Activated CD4-positive, alpha-beta T cell treated with anti-CD3 and anti-CD28 coated beads, Interleukin-2, amount 50 U/mL, for 4 hours (primary cell): Measurements from ENCODE around the gene IMPDH2.
A peak's percentile ranks its signal among the peaks of the same experiment; 100 is the strongest.

Experiments
- DNase-seq, 2 experiments: peaks; one replicate each; pipeline ENCODE4 v3.0.0-alpha.2; 2020

Gene IMPDH2

DNA sequence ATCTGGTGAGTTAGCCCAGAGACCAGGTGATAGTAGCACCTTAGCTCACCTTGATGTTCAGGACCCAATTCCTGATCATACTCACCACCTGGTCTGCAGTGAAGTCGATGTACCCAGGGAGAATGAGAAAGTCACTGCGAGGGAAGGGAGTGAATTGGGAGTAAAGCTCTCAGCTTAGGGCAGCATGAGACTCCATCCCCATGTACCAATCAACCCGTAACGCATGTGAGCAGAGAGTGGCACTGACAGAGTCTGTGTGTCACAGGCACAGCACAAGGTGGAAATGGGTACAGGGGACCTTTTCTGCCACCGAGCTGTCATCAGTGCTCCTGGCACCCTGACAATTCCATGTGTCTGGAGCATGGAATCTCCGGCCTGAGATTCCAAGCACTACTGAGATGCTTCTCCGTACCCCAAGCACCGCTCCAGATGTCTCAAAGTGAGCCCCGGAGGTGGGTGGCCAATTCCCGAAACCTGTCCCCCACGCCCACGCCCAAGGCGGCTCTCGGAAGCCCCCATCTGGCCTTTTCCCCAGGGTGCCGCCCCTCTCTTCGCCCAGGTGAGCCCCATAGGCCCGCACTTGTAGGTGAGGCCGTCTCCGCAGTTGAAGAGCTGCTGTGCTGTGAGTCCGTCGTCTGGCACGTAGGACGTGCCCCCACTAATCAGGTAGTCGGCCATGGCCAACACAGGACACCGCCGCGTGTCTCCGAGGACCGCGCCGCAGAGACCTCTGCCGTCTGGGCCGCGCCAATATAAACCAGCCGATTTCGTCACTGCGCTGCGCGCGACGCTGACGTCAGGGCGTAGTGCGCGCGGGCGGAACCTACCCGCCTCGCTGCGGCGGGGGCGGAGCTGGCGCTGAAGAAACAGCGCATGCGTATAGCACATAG lies at the start of gene IMPDH2:
TSS of gene IMPDH2 (minus strand) at position 726 of the 890 bp plus-strand sequence. CDS start at position 678, 48 bp downstream.
- DNase-seq, result peak; percentile 89 to 91

DNA sequence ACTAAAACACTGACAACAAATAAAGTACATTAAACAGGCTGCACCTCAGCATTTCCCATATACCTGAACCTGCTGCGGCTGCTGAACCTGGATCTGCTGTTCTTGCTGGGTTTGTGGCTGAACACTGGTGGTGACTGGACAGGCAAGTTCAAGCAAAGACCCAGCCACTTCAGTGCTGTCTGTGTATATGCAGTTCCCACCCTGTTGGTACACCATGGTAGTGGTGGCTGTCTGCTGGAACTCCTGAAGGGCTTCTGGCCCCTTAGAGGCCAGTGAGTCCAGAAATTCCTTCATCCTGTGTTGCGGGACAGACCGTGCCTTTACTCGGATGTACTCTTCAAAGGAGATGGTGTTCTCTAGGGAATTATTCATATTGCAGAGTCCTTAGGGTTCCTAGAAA lies 47.4 kb upstream of the IMPDH2 start:
- DNase-seq, result no peak

DNA sequence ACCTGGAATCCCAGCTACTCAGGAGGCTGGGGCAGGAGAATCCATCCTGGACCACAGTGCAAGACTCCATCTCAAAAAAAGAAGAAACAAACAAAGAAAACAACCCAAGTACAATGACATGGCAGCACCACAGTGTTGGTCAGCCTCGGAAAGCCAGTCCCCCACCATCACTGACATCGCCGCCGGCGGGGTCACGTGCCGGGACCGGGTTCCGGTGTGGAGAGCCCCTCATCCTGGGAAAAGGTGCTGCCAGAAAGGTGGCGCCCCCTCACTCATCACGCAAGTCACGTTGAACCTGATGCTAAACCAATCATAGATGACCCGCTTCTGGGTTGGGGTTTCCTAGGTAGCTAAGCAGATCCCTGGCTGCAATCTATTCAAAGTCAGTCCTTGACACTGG lies 46.9 kb upstream of the IMPDH2 start:
- DNase-seq, result no peak

- DNase-seq, result no peak
These were observed 28.8 kb upstream of the IMPDH2 start for GRCh38 chr3:49058011-49058410.

- DNase-seq, result no peak
These were observed 28.1 kb upstream of the IMPDH2 start for GRCh38 chr3:49057268-49057667.

DNA sequence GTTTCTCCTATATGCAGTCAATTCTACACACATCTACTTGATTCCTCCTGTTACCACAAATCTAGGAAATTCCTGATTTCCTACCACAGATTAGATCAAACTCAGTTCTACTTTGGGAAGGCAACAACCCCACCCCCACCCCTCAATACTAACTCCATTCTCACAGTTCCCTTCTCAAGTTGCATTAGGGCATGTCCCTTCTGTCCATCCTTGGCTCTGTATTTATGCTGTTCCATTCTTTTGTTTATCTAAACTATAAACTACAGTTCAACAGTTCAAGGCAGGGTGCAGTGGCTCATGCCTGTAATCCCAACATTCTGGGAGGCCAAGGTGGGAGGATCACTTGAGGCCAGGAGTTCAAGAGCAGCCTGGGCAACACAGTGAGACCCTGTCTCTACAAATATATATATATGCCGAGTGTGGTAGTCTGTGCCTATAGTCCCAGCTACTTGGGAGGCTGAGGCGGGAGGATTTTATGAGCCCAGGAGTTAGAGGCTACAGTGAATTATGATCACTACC lies 25.2 kb upstream of the IMPDH2 start:
- no peak for DNase-seq

- no peak for DNase-seq
These were observed 24.3 kb upstream of the IMPDH2 start for GRCh38 chr3:49053543-49053942.

DNA sequence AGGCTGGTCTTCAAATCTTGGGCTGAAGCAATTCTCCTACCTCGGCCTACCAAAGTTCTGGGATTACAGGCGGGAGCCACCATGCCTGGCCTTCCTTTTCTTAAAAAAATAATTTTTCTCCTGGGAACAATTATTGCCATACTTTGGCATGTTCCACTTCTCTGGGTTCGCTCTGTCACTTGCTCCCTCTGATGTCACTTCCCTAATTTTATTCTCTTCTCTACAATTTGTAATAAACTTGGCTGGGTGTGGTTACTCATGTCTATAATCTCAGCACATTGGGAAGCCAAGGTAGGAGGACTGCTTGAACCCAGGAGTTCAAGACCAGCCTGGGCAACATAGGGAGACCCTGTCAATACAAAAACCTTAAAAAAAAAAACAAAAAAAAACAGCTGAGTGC lies 6.1 kb upstream of the IMPDH2 start:
- no peak for DNase-seq

DNA sequence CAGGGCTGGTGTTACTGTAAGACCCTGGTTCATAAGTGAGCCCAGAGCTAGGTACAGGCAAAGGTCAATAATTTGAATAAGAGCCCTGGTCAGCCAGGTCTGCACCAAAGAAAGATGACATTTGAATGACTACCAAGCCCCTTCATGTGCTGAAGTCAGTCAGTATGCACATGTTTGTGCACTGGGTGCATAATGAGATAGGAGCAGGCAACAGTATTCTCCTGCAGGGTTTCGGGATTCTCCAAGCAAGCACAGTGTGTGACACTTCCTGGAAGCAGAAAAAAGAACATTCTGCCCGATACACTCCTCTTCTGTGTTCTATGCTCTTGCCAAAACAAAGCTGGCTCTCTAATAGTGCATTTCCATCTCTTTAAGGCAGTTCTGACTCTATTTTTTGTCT lies 5.5 kb upstream of the IMPDH2 start:
- no peak for DNase-seq

DNA sequence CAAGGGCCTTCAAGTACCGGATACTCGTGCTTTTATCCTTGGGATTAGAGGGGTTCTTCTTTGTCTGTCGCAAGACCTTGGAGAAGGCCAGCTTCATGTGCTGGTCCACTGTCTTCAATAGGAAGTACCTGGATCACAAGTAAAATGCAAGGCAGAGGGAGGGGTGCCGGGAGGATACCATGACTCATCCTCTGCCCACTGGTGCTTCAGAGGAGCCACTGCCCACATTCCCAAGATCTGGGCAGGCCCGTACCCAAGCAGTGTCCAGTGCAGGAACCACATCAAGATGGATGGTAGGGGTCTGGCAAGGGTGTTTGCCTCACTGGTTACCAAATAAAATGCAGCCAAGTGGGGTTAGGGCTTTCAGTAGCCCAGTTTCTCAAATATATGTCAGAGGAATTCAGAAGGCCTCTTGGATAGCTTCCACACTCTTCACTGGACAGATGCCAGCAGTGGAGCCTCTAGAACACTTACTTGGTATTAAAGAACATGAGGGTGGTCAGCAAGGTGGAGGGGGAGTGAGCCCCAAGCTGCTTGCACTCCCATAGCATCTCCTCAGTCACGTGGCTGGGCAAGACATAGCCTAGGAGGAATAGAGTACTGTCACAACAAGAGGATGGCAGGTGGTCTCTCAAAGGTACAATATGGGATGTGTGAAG lies 3.6 kb upstream of the IMPDH2 start:
- DNase-seq, result no peak

- no peak for DNase-seq
These were observed 1.1 kb upstream of the IMPDH2 start for GRCh38 chr3:49030321-49030720.

DNA sequence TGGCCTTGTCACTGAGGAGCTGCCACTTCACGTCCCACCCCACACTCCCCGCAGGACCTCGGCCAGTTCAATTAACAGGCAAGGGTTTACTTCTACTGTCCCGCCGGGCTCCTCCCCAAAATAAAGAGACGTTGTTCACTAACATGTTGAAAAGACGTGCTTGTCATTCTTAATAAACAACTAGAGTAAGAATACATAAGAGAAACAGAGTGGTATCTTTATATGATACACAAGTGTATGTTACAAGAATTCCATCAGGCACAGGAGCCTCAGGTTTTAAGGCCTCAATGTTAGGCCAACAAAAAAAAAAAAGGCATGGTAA lies 326 bp upstream of the IMPDH2 start:
- no peak for DNase-seq

DNA sequence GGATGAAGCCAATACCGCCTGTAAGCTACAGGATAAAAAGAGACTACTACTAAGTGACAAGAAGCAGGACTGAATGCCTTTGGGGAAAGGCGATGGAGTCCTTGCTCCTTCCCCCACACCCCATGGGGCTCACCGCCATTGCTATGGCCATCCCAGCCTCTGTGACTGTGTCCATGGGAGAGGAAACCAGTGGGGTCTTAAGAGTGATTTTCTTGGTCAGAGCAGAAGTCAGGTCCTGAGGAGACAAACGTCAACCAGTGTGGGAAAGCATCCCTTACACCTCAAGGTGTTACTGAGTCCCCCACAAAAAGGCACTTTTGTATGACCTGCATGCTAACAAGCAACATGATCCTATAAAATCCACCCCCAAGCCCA lies 913 bp downstream of the IMPDH2 start:
- no peak for DNase-seq

DNA sequence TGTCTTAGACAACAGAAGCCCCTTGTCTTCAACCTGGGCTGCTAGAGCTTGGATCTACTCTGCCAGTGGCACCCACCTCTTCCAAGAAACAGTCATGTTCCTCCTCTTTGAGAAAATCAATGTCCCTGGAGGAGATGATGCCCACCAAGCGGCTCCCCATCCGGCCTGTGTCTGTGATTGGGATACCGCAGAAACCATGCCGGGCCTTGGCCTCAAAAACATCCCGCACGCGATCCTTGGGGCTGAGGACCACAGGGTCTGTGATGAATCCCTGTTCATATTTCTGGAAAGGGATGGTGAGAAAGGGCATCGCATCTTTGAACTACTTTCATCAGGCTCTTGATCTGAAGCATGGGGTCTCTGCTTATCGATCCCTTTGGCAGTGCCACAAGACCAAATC lies 1.6 kb downstream of the IMPDH2 start:
- DNase-seq, result no peak

- no peak for DNase-seq
These were observed 2.7 kb downstream of the IMPDH2 start for GRCh38 chr3:49026536-49026935.

DNA sequence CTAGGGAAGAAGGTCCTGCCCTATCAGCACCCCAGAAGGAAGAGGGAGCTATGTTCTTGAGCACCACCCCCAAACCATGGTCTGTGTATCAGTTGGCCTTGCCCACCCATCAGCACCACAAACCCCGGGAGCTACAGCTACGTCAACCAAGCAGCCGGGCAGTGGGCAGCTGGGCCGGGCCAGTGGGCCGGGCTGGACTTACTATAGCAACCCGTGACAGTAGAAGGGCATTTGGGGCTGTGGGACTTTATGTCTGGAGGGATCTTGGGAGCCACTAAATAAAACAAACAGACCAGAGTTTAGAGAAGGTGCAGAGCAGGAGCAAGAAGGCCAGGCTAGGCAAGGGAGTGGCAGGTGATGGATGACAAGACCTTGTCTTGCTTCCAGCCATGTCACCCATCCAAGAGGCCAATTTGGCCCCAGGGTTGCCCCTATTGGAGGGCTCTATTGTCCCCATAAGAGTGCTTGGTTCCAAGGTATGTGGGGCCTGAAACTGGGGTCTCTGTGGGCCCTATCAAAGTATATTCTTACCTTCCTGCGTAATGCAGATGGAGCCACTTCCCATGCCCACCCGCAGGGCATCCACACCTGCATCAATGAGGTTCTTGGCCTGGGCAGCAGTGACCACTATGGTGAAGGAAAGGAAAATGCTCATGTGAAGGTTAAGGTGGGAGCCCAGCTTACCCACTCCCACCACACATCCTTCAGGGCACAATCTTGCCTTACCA lies 3.2 kb downstream of the IMPDH2 start:
- no peak for DNase-seq

- no peak for DNase-seq
These were observed 4.0 kb downstream of the IMPDH2 start for GRCh38 chr3:49025005-49025792.

DNA sequence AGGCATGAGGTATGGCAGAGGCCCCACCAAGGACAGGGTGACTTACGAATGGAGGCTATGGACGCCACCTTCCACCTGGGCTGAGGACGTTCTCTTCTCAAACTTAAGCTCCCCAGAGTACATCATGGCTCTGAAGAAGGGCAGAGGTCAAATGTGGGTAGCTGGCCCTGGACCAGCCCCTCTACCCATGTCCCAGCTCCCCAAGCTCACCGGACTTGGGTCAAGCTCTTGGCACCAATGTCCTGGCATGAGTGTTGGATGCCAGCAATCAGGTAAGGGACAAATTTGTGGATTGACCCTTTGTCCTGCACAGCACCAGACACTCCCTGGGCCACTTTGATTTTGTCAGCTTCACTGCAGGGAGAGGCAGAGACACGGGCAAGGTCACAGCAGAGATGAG lies 4.7 kb downstream of the IMPDH2 start:
- DNase-seq, result no peak

DNA sequence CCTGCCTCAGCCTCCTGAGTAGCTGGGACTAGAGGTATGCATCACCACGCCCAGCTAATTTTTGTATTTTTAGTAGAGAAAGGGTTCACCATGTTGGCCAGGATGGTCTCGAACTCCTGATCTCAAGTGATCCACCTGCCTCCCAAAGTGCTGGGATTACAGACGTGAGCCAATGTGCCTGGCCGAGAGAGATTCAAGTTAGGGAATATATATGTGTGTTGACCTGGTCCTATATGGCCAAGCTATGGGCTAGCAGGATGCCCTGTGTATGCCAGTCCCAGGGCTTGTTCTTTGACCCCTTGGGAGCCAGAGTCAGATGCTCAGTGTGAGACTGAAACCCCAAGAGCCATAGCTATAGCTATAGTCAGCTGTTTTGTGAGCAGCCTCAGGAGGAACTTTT lies 5.4 kb downstream of the IMPDH2 start:
- no peak for DNase-seq

GRCh38 chr3:49022688-49023171 lies 6.5 kb downstream of the IMPDH2 start:
- no peak for DNase-seq

GRCh38 chr3:49021813-49022687 lies 7.1 kb downstream of the IMPDH2 start, which contains the start of gene NDUFAF3:
Gene NDUFAF3 (plus strand): TSS chr3:49022121. CDS start chr3:49022145, 24 bp downstream.
- DNase-seq, result peak; percentile 88 to 90
